Liver (tissue), 9 donors: ENCODE measurements around the gene AP5M1. TPM values are rescaled to one million over a fixed set of nuclear protein-coding genes. Genes with fewer than 3 reads are reported as not detected.
A peak's percentile ranks its signal among the peaks of the same experiment; 100 is the strongest.

ENCODE experiments used
- DNase-seq: peaks from one replicate; pipeline ENCODE4 v3.0.0-alpha.2; 2017; ENCODE audit warnings: low spot score
- H3K27ac ChIP-seq, 2 donors: one replicate each; pipeline ENCODE4 v1.7.0; 2013; ENCODE audit warnings: inconsistent platforms in 2 of 2, low read length in 2 of 2, control low read depth in 1 of 2, low read depth in 1 of 2, mild to moderate bottlenecking in 1 of 2
- H3K27me3 ChIP-seq, 4 donors: one replicate each; pipeline versions ENCODE4 v1.6.1 to v1.7.0; 2013; ENCODE audit warnings: low read length in 3 of 4, inconsistent platforms in 1 of 4, mild to moderate bottlenecking in 1 of 4, moderate library complexity in 1 of 4; ENCODE audit not compliant: control insufficient read depth in 4 of 4, insufficient read depth in 4 of 4
- H3K36me3 ChIP-seq, 4 donors: one replicate each; pipeline versions ENCODE4 v1.6.1 to v1.7.0; 2013; ENCODE audit warnings: low read length in 3 of 4, mild to moderate bottlenecking in 3 of 4, low read depth in 1 of 4, moderate library complexity in 1 of 4; ENCODE audit not compliant: control insufficient read depth in 4 of 4, insufficient read depth in 3 of 4
- H3K4me1 ChIP-seq, 4 donors: one replicate each; pipeline versions ENCODE4 v1.6.1 to v1.7.0; 2013; ENCODE audit warnings: low read length in 3 of 4, mild to moderate bottlenecking in 3 of 4, moderate library complexity in 1 of 4; ENCODE audit not compliant: control insufficient read depth in 4 of 4, insufficient read depth in 4 of 4
- H3K4me3 ChIP-seq, 3 donors: one replicate each; pipeline versions ENCODE4 v1.6.1 to v1.7.0; 2013; ENCODE audit warnings: low read length in 3 of 3, control low read depth in 1 of 3, low read depth in 1 of 3, mild to moderate bottlenecking in 1 of 3
- H3K9ac ChIP-seq, 2 donors: one replicate each; pipeline ENCODE4 v1.7.0; 2013; ENCODE audit warnings: low read length in 2 of 2, mild to moderate bottlenecking in 2 of 2, moderate library complexity in 2 of 2, control low read depth in 1 of 2, low read depth in 1 of 2
- H3K9me3 ChIP-seq, 4 donors: one replicate each; pipeline versions ENCODE4 v1.6.1 to v1.7.0; 2013; ENCODE audit warnings: low read length in 3 of 4; ENCODE audit not compliant: control insufficient read depth in 4 of 4
- ATF3 ChIP-seq: IDR thresholded peaks from 2 replicates; pipeline ENCODE4 v1.6.1; 2016; ENCODE audit warnings: antibody characterized with exemption
- EGR1 ChIP-seq, 2 donors: IDR thresholded peaks; 2 replicates each; pipeline ENCODE4 v1.6.1; 2016 to 2018; ENCODE audit warnings: antibody characterized with exemption in 2 of 2, low read depth in 2 of 2
- FOXA1 ChIP-seq: IDR thresholded peaks from 2 replicates; pipeline ENCODE4 v1.6.1; 2016; ENCODE audit warnings: antibody characterized with exemption
- FOXA2 ChIP-seq: IDR thresholded peaks from 2 replicates; pipeline ENCODE4 v1.6.1; 2016; ENCODE audit warnings: antibody characterized with exemption
- GABPA ChIP-seq, 2 donors: IDR thresholded peaks in 1 of 2; conservative IDR thresholded peaks in 1 of 2; 2 replicates each; pipeline ENCODE4 v1.6.1; 2016; ENCODE audit warnings: antibody characterized with exemption in 2 of 2, mild to moderate bottlenecking in 1 of 2, moderate library complexity in 1 of 2
- HNF4A ChIP-seq, 2 donors: conservative IDR thresholded peaks; 2 replicates each; pipeline ENCODE4 v1.6.1; 2016; ENCODE audit warnings: antibody characterized with exemption in 2 of 2, mild to moderate bottlenecking in 2 of 2
- HNF4G ChIP-seq: IDR thresholded peaks from 2 replicates; pipeline ENCODE4 v1.6.1; 2016; ENCODE audit warnings: antibody characterized with exemption
- JUND ChIP-seq, 2 donors: IDR thresholded peaks; 2 replicates each; pipeline ENCODE4 v1.6.1; 2016; ENCODE audit warnings: antibody characterized with exemption in 2 of 2
- NR2F2 ChIP-seq: IDR thresholded peaks from 2 replicates; pipeline ENCODE4 v1.6.1; 2016; ENCODE audit warnings: antibody characterized with exemption
- RAD21 ChIP-seq, 2 donors: IDR thresholded peaks; 2 replicates each; pipeline ENCODE4 v1.6.1; 2016; ENCODE audit warnings: antibody characterized with exemption in 2 of 2, mild to moderate bottlenecking in 2 of 2
- REST ChIP-seq: IDR thresholded peaks from 2 replicates; pipeline ENCODE4 v1.6.1; 2016; ENCODE audit warnings: antibody characterized with exemption, mild to moderate bottlenecking
- RXRA ChIP-seq, 2 donors: IDR thresholded peaks; 2 replicates each; pipeline ENCODE4 v1.6.1; 2017 to 2018; ENCODE audit warnings: antibody characterized with exemption in 2 of 2, mild to moderate bottlenecking in 1 of 2
- SP1 ChIP-seq: IDR thresholded peaks from 2 replicates; pipeline ENCODE4 v1.6.1; 2018; ENCODE audit warnings: antibody characterized with exemption, mild to moderate bottlenecking
- TAF1 ChIP-seq: conservative IDR thresholded peaks from 2 replicates; pipeline ENCODE4 v1.6.1; 2016; ENCODE audit warnings: antibody characterized with exemption, mild to moderate bottlenecking
- YY1 ChIP-seq: IDR thresholded peaks from 2 replicates; pipeline ENCODE4 v1.6.1; 2016; ENCODE audit warnings: antibody characterized with exemption, mild to moderate bottlenecking
- ZBTB33 ChIP-seq: IDR thresholded peaks from 2 replicates; pipeline ENCODE4 v1.6.1; 2016; ENCODE audit warnings: antibody characterized with exemption
- WGBS: extraction: QIAGEN DNeasy Blood & Tissue Kit; methylation state at CpG from one replicate; pipeline ENCODE4 v1.1.7; 2013; 5-methylcytosine and 5-hydroxymethylcytosine counted together
- polyA plus RNA-seq, 2 donors: library from polyadenylated mRNA; stranded (reverse) in 1 of 2; unstranded in 1 of 2; fragments of 200-250 nt in 1 of 2; fragments of >200 nt in 1 of 2; fragmentation: Nextera tagmentation in 1 of 2; extraction: Ambion mirVana in 1 of 2; gene quantifications; one replicate each; pipeline versions ENCODE4 v1.2.1 to v1.2.3, GENCODE V29; 2013 to 2015
- total RNA-seq, 2 donors: library from RNA; depleted of rRNA; stranded (reverse); fragments of >200 nt; gene quantifications; one replicate each; pipeline ENCODE4 v1.2.3, GENCODE V29; 2014
- TF ChIP-seq, protein P1 (sequence below): IDR thresholded peaks from 2 replicates; pipeline ENCODE4 v1.6.1; 2016; ENCODE audit warnings: antibody characterized with exemption
- TF ChIP-seq, protein P2 (sequence below): fragments of 150-350 bp; IDR thresholded peaks from 2 replicates; pipeline ENCODE4 v1.5.1; 2017; ENCODE audit warnings: improper control_type of control experiment, low read depth, low read length; ENCODE audit not compliant: missing input control
- donor health status: healthy.
- donor health status: healthy.
- donor health status: healthy.
- donor health status: healthy.
- donor health status: healthy.

AP5M1 gene
- total RNA-seq (10 to 100 TPM; 14.4 to 17.5 TPM), polyA plus RNA-seq (10 to 100 TPM; 11.8 to 14.5 TPM)

GRCh38 chr14:57268161-57269069 is at the start of gene AP5M1, which contains the start of gene EXOC5:
TSS of gene AP5M1 (plus strand) at chr14:57268971. CDS start at chr14:57269315, 344 bp downstream.
TSS of gene EXOC5 (minus strand) at chr14:57268905. CDS start at chr14:57268648, 257 bp downstream.
- TF ChIP-seq, protein P1, sequence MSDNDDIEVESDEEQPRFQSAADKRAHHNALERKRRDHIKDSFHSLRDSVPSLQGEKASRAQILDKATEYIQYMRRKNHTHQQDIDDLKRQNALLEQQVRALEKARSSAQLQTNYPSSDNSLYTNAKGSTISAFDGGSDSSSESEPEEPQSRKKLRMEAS, result peak; percentile 87
- TF ChIP-seq FOXA2 (peak; percentile 5), EGR1 (IDR thresholded peaks at IDR 0.05; ENCODE audit: low read depth in 2 of 2) (peak in 1 of 2 donors; percentile 26), HNF4A (conservative IDR thresholded peaks at IDR 0.05) (peak; percentile 45 to 55), RXRA (IDR thresholded peaks at IDR 0.05) (peak; percentile 53 to 59), HNF4G (no peak), JUND (IDR thresholded peaks at IDR 0.05) (peak in 1 of 2 donors; percentile 39), NR2F2 (no peak), ATF3 (peak; percentile 35), ZBTB33 (peak; percentile 93), REST (peak; percentile 75), GABPA (IDR thresholded peaks at IDR 0.05 in 1 of 2, conservative IDR thresholded peaks at IDR 0.05 in 1 of 2) (peak; percentile 72 to 95), SP1 (peak; percentile 58), RAD21 (IDR thresholded peaks at IDR 0.05) (no peak), TAF1 (peak; percentile 59), YY1 (peak; percentile 97), FOXA1 (peak; percentile 68)
- TF ChIP-seq, protein P2, sequence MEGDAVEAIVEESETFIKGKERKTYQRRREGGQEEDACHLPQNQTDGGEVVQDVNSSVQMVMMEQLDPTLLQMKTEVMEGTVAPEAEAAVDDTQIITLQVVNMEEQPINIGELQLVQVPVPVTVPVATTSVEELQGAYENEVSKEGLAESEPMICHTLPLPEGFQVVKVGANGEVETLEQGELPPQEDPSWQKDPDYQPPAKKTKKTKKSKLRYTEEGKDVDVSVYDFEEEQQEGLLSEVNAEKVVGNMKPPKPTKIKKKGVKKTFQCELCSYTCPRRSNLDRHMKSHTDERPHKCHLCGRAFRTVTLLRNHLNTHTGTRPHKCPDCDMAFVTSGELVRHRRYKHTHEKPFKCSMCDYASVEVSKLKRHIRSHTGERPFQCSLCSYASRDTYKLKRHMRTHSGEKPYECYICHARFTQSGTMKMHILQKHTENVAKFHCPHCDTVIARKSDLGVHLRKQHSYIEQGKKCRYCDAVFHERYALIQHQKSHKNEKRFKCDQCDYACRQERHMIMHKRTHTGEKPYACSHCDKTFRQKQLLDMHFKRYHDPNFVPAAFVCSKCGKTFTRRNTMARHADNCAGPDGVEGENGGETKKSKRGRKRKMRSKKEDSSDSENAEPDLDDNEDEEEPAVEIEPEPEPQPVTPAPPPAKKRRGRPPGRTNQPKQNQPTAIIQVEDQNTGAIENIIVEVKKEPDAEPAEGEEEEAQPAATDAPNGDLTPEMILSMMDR, result no peak
- H3K9me3 ChIP-seq, result no peaks in the 10 kb centered on the region
- WGBS, result under 1% methylated on average over 76 of the region's 76 CpGs

More at GRCh38 chr14:57268161-57269069, at the start of gene AP5M1, which contains the start of gene EXOC5:
- Histone ChIP-seq H3K27me3 (no peaks in the 10 kb centered on the region), H3K36me3 (peaks cover 0 to 2% (median 0%) of the 10 kb centered on the region in 4 donors), H3K9ac (peak within 1 kb of the TSS; percentile 73 to 88), H3K4me3 (peak within 1 kb of the TSS; percentile 86 to 97 (median 87)), H3K4me1 (peaks cover 4 to 38% (median 22%) of the 10 kb centered on the region in 4 donors), H3K27ac (peak within 1 kb of the TSS; percentile 85 to 89)
- peak; percentile 87 for DNase-seq
